NCI-H510A (cell line): ENCODE measurements around the gene MARCOL.
A peak's percentile ranks its signal among the peaks of the same experiment; 100 is the strongest.

Experiments used
- DNase-seq: peaks from one replicate; lab custom pipeline; 2025; lab: John Stamatoyannopoulos, UW

The MARCOL gene

GRCh38 chr5:148238418-148238794 is at the start of gene MARCOL:
Gene MARCOL, plus strand, starts transcription at chr5:148238525. Its CDS starts 73 bp downstream, at chr5:148238598.
- DNase-seq = no peak

- no peak for DNase-seq
Observed at GRCh38 chr5:148191010-148191409, 47.3 kb upstream of the MARCOL start.

GRCh38 chr5:148193202-148193601 is 45.1 kb upstream of the MARCOL start:
- DNase-seq = no peak

GRCh38 chr5:148201151-148201550 is 37.2 kb upstream of the MARCOL start:
- DNase-seq = no peak

GRCh38 chr5:148202531-148203203 is 35.7 kb upstream of the MARCOL start, which contains the start of gene SPINK6:
Gene SPINK6, plus strand, starts transcription at chr5:148203042. Its CDS starts 55 bp downstream, at chr5:148203097.
- DNase-seq = no peak

GRCh38 chr5:148205044-148205806 is 33.1 kb upstream of the MARCOL start:
- no peak for DNase-seq

GRCh38 chr5:148205865-148206264 is 32.5 kb upstream of the MARCOL start:
- no peak for DNase-seq

- no peak for DNase-seq
Observed at GRCh38 chr5:148206620-148207019, 31.7 kb upstream of the MARCOL start.

- DNase-seq = no peak
Observed at GRCh38 chr5:148208226-148208625, 30.1 kb upstream of the MARCOL start.

- peak; percentile 22 for DNase-seq
Observed at GRCh38 chr5:148209151-148209770, 29.1 kb upstream of the MARCOL start.

- no peak for DNase-seq
Observed at GRCh38 chr5:148214665-148215185, 23.6 kb upstream of the MARCOL start.

- no peak for DNase-seq
Observed at GRCh38 chr5:148221508-148221907, 16.8 kb upstream of the MARCOL start.

GRCh38 chr5:148224117-148224742 is 14.1 kb upstream of the MARCOL start:
- no peak for DNase-seq

GRCh38 chr5:148228392-148228984 is 9.8 kb upstream of the MARCOL start:
- no peak for DNase-seq

- DNase-seq = no peak
Observed at GRCh38 chr5:148229840-148230239, 8.5 kb upstream of the MARCOL start.

- no peak for DNase-seq
Observed at GRCh38 chr5:148230240-148230639, 8.1 kb upstream of the MARCOL start.

GRCh38 chr5:148237785-148238417 is 424 bp upstream of the MARCOL start:
- DNase-seq = no peak

- no peak for DNase-seq
Observed at GRCh38 chr5:148248894-148249293, 10.6 kb downstream of the MARCOL start.

- DNase-seq = no peak
Observed at GRCh38 chr5:148255456-148255855, 17.1 kb downstream of the MARCOL start.

GRCh38 chr5:148259288-148259687 is 21.0 kb downstream of the MARCOL start:
- no peak for DNase-seq

GRCh38 chr5:148261221-148261620 is 22.9 kb downstream of the MARCOL start:
- DNase-seq = no peak
